Measurements from ENCODE around the gene ZNF335. TPM values are rescaled to one million over a fixed set of nuclear protein-coding genes. Genes with fewer than 3 reads are reported as not detected.

Gene ZNF335
- total RNA-seq, 2 donors from 2014 or later: 21.4 to 43.4 TPM

Other genes with a start within 250 kb of the ZNF335 start
- gene SPINT4, start 249.9 kb downstream of the ZNF335 start, total RNA-seq: not detected
- 1 to 10 TPM in 1 of 2 donors, not detected in 1; 5.2 TPM for gene WFDC3, start 180.3 kb downstream of the ZNF335 start, total RNA-seq
- gene DNTTIP1, start 180.2 kb downstream of the ZNF335 start, total RNA-seq: 10 to 100 TPM; 21.8 to 35.5 TPM
- 10 to 100 TPM in 1 of 2 donors, 1 to 10 TPM in 1; 2.2 to 10.9 TPM for gene UBE2C, start 159.6 kb downstream of the ZNF335 start, total RNA-seq
- gene TNNC2, start 144.9 kb downstream of the ZNF335 start, total RNA-seq: 1 to 10 TPM; 2.1 to 3.0 TPM
- 10 to 100 TPM; 60.4 to 68.4 TPM for gene SNX21, start 138.4 kb downstream of the ZNF335 start, total RNA-seq
- gene ACOT8, start 114.8 kb downstream of the ZNF335 start, total RNA-seq: 10 to 100 TPM; 57.4 to 68.1 TPM
- 10 to 100 TPM in 1 of 2 donors, 1 to 10 TPM in 1; 4.3 to 11.9 TPM for gene ZSWIM3, start 114.6 kb downstream of the ZNF335 start, total RNA-seq
- gene ZSWIM1, start 91.0 kb downstream of the ZNF335 start, total RNA-seq: 10 to 100 TPM; 13.8 to 17.8 TPM
- gene SPATA25, start 84.6 kb downstream of the ZNF335 start, total RNA-seq: 1 to 10 TPM; 2.0 to 7.4 TPM
- gene NEURL2, start 81.0 kb downstream of the ZNF335 start, total RNA-seq: 10 to 100 TPM in 1 of 2 donors, 1 to 10 TPM in 1; 9.8 to 11.3 TPM
- gene CTSA, start 80.9 kb downstream of the ZNF335 start, total RNA-seq: 100 to 1,000 TPM in 1 of 2 donors, 10 to 100 TPM in 1; 37.9 to 215 TPM
- gene PLTP, start 60.0 kb downstream of the ZNF335 start, total RNA-seq: 100 to 1,000 TPM in 1 of 2 donors, 10 to 100 TPM in 1; 29.4 to 101 TPM
- 10 to 100 TPM; 39.8 to 54.9 TPM for gene PCIF1, start 37.5 kb downstream of the ZNF335 start, total RNA-seq
- 1 to 10 TPM in 1 of 2 donors, under 1 TPM in 1; 0.59 to 1.4 TPM for gene MMP9, start 36.7 kb upstream of the ZNF335 start, total RNA-seq
- 1 to 10 TPM in 1 of 2 donors, not detected in 1; 3.6 TPM for gene SLC12A5, start 57.0 kb upstream of the ZNF335 start, total RNA-seq
- gene NCOA5, start 117.8 kb upstream of the ZNF335 start, total RNA-seq: 10 to 100 TPM; 41.0 to 50.6 TPM
- gene CD40, start 146.1 kb upstream of the ZNF335 start, total RNA-seq: 10 to 100 TPM; 16.9 to 27.1 TPM